ENCODE data around the gene KISS1.
"Not testable (repeated sequence)": the region's sequence is repeated elsewhere in the genome, so short reads cannot be mapped to it uniquely, and the experiment has no call there.

The KISS1 gene, protein sequence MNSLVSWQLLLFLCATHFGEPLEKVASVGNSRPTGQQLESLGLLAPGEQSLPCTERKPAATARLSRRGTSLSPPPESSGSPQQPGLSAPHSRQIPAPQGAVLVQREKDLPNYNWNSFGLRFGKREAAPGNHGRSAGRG

GRCh38 chr1:204196068-204196795 is at the start of gene KISS1:
Gene KISS1, minus strand, starts transcription at chr1:204196491. Its CDS starts 3,615 bp downstream, at chr1:204192876.
- no peak for DNase-seq
- in situ Hi-C loops (cut with MboI; ENCODE audit: low pct_unique_long_range_greater_than_20kb, low sequenced_read_pairs) = no loop called here

DNA sequence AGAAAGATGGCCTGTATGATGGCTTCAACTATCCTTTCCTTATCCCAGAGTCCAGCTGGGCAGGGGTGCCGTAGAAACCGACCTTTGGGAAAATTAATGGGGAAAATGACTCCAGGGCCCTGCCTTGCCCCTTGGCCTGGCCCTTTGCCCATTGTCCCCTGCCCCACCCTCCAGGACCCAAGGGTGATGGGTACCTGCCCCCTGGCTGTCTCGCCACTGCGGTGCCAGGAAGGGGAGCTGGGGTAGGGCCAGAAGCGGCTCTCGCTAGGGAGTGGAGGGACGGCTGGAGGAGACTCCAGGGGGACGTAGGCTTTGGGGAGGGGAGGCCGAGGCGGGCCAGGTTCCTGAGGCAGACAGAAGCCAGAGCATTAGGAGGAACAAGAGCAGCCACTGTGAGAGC is 46.6 kb upstream of the KISS1 start:
- no peak for DNase-seq
- in situ Hi-C loops (cut with MboI; ENCODE audit: low pct_unique_long_range_greater_than_20kb, low sequenced_read_pairs) = no loop called here

DNA sequence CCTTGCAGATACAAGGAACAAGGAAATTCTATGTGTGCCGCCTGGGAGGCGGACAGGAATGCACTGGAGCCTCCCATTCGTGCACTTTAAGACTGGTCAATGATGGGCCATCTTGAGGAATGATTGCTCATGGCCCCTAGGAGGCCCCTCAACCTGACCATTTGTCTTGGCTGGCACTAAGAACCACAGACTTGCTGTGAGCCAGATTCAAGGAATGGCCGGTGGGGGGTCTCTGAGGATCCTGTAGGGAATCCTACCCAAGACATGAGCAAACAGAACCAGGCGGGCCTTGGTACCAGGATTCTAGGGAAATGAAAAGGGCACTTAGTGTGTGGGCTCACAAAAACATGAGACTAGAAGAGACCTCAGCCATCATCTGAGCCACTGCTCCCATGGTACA is 45.6 kb upstream of the KISS1 start:
- no peak for DNase-seq
- in situ Hi-C loops (cut with MboI; ENCODE audit: low pct_unique_long_range_greater_than_20kb, low sequenced_read_pairs) = no loop called here

DNA sequence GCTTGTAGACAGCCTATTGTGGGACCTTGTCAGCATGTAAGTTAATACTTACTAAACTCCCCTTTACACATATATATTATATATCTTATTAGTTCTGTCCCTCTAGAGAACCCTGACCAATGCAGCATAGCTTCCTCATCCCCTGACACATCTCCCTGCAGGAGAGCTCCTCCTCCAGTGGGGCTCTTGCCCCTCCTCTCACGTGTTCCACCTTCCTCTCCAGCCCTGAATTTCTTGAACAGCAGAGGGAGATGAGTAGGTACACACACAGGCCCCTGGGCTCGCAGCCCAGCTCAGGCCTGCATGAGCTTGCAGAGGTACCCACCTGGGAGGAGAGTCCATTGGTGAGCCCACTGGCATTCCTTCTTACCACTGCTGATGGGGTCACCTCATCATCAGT is 44.8 kb upstream of the KISS1 start:
- DNase-seq = no peak
- in situ Hi-C loops (cut with MboI; ENCODE audit: low pct_unique_long_range_greater_than_20kb, low sequenced_read_pairs) = no loop called here

DNA sequence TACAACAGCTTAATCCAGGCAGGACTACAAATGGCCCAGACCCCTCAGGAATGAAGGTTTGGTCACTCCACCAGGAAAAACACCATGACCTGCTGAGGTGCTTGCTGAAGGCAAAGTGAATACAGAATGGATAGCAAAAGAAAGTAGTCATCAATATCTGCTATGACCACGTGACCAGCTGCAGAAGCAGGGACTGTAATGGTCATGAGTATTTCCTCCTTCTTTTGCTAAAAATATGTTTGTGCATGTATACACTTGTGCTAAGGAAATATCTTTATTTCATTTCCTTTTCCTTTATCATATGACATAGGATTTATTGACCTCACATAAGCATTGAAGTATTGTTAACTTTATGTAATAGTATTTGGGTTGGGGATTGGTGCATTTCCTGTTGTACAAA is 43.9 kb upstream of the KISS1 start:
- in situ Hi-C loops (cut with MboI; ENCODE audit: low pct_unique_long_range_greater_than_20kb, low sequenced_read_pairs) = no loop called here
- DNase-seq = no peak

DNA sequence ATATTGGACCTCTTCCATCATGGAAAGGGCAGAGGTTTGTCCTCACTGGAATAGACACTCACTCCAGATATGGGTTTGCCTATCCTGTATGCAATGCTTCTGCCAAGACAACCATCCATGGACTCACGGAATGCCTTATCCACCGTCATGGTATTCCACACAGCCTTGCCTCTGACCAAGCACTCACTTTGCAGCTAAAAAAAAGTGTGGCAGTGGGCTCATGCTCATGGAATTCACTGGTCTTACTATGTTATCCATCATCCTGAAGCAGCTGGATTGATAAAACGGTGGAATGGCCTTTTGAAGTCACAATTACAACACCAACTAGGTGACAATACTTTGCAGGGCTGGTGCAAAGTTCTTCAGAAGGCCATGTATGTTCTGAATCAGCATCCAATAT is 43.1 kb upstream of the KISS1 start:
- in situ Hi-C loops (cut with MboI; ENCODE audit: low pct_unique_long_range_greater_than_20kb, low sequenced_read_pairs); DNase-seq: not testable (repeated sequence)

GRCh38 chr1:204238520-204238919 is 42.2 kb upstream of the KISS1 start:
- in situ Hi-C loops (cut with MboI; ENCODE audit: low pct_unique_long_range_greater_than_20kb, low sequenced_read_pairs); DNase-seq: not testable (repeated sequence)

DNA sequence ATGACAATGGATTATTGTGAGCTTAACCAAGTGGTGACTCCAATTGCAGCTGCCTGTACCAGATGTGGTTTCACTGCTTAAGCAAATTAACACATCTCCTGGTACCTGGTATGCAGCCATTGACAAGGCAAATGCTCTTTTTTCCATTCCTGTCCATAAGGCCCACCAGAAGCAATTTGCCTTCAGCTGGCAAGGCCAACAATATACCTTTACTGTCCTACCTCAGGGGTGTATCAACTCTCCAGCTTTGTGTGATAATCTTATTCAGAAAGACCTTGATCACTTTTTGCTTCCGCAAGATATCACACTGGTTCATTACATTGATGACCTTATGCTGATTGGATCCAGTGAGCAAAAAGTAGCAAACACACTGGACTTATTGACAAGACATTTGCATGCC is 41.2 kb upstream of the KISS1 start:
- DNase-seq; in situ Hi-C loops (cut with MboI; ENCODE audit: low pct_unique_long_range_greater_than_20kb, low sequenced_read_pairs): not testable (repeated sequence)

DNA sequence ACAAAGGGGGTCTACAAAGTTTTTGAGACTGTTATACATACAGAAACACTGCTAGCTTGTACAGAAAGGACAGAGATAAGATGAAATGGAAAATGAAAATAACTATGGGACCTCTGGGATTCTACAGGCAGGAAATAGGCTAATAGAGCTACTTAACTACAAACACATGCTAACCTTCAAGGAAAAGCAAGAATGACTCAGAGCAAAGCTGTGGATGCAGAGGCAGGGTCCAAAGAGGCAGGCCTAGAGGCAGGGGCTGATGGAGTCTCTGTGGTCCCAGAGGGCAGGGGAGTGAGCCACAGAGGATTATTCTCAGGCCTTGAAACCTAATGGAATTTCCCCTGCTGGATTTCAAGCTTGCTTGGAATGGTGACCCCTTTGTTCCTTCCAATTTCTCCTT is 36.2 kb upstream of the KISS1 start:
- DNase-seq = no peak
- in situ Hi-C loops (cut with MboI; ENCODE audit: low pct_unique_long_range_greater_than_20kb, low sequenced_read_pairs) = no loop called here

GRCh38 chr1:204230211-204230610 is 33.9 kb upstream of the KISS1 start:
- in situ Hi-C loops (cut with MboI; ENCODE audit: low pct_unique_long_range_greater_than_20kb, low sequenced_read_pairs) = no loop called here
- DNase-seq = no peak

GRCh38 chr1:204228896-204229295 is 32.6 kb upstream of the KISS1 start:
- in situ Hi-C loops (cut with MboI; ENCODE audit: low pct_unique_long_range_greater_than_20kb, low sequenced_read_pairs) = no loop called here
- DNase-seq = no peak

GRCh38 chr1:204227996-204228785 is 31.9 kb upstream of the KISS1 start:
- no peak for DNase-seq
- in situ Hi-C loops (cut with MboI; ENCODE audit: low pct_unique_long_range_greater_than_20kb, low sequenced_read_pairs) = no loop called here

GRCh38 chr1:204227351-204227750 is 31.1 kb upstream of the KISS1 start:
- in situ Hi-C loops (cut with MboI; ENCODE audit: low pct_unique_long_range_greater_than_20kb, low sequenced_read_pairs) = no loop called here
- no peak for DNase-seq

DNA sequence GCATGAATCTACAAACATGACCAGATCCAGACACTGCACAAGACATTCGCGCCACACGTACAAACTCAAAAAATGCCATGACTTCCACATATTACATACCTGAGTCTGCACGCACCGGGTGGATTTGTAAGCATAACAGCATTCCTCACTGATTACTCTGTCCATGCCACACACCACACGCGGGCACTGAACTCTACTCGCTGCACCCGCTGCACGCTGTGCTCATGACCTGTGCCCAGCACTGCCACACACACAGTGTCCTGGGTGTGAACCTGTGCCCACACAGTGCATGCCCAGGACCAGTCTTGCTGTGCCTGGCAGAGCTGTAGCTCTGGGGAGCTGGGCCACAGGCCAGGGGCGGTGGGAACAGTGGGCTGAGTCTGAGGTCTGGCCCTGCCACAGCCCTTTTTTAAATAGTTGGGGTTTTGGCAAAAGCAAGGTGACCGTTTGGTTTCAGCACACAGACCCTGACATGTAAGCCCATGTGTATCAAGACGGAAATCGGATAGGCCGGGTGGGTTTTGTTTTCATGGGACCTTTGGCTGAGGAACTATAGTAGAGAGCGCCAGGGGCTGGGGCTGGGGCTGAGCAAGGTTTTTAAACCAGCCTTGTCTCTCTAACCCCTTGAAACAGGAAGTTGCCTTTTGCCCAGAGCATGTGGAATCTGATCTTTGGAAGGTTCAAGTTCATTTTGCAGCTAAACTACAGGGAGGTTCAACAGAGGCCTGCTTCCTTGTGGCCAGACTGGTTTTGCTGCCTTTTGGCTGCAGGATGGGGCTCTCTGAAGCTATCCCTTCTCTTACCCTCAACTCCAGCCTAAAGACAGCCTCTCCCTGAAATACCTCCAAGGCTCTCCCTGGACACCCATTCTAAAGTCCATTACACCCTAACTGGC is 29.8 kb upstream of the KISS1 start:
- in situ Hi-C loops (cut with MboI; ENCODE audit: low pct_unique_long_range_greater_than_20kb, low sequenced_read_pairs) = no loop called here
- DNase-seq = no peak

DNA sequence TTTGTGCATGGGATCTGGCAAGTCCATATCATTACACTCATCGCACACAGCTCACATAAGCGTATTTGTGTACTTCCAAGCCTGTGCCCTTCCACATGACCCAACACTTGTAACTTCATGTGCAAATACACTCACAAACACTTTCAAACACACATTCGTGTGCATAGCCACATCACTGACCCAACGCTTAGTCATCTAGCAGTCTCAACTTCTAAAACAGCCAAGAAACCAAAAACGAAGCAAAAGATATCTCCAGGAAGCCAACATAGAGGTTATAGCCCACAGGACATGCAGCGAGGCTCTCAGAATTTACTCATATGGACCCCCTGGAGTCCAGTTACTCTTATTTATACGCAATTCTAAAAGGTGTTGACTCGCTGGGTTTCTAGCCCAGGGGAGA is 28.4 kb upstream of the KISS1 start:
- in situ Hi-C loops (cut with MboI; ENCODE audit: low pct_unique_long_range_greater_than_20kb, low sequenced_read_pairs) = no loop called here
- DNase-seq = no peak

DNA sequence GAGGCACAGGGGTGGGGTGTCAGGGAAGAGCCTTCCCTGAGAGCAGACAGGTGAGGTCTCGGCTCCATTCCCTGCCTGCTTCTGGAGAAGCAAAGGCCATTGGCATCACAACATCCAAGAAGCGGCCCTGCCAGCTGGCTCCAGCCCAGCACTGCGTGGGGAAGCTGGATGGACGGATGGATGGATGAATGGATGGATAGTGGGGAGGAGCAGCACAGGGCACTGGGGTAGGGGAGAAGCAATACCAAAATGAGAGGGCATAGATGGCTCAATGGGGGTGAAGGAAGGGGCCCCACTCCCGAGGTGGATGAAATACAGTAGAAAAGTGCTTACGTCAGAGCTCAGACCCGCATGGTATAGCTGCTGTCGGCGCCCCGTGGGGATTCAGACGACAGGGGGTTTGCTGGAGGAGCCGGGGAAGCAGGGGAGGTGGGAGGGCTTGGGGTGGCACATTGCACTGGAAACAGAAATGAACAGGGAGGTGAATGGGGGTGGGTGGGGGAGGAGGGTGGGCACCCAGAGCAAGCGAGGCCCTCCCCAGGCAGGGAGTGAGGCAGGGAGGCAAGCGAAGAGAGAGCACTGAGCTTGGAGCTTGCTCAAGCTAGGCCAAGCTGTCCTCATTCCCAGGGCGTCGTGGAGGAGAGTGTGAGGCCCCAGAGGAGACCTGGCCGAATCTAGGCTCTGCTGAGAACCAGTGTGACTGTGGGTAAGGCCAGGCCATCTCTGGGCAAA is 27.0 kb upstream of the KISS1 start:
- DNase-seq = no peak
- in situ Hi-C loops (cut with MboI; ENCODE audit: low pct_unique_long_range_greater_than_20kb, low sequenced_read_pairs) = no loop called here

- in situ Hi-C loops (cut with MboI; ENCODE audit: low pct_unique_long_range_greater_than_20kb, low sequenced_read_pairs) = no loop called here
- DNase-seq = no peak
Measured at GRCh38 chr1:204222764-204223055, 26.4 kb upstream of the KISS1 start.

- DNase-seq = no peak
- in situ Hi-C loops (cut with MboI; ENCODE audit: low pct_unique_long_range_greater_than_20kb, low sequenced_read_pairs) = no loop called here
Measured at GRCh38 chr1:204222006-204222763, 25.9 kb upstream of the KISS1 start.

All from KBM-7 (cell line).